GM18520 (cell line): ENCODE results near the gene MAGED4B.
"Not testable (repeated sequence)": the region's sequence is repeated elsewhere in the genome, so short reads cannot be mapped to it uniquely, and the experiment has no call there.

Experiments used
- ATAC-seq: cut with Tn5 transposase; IDR thresholded peaks from one replicate; pipeline ENCODE4 v1.9.1; 2021; ENCODE audit not compliant: unreplicated experiment

The MAGED4B gene, protein sequence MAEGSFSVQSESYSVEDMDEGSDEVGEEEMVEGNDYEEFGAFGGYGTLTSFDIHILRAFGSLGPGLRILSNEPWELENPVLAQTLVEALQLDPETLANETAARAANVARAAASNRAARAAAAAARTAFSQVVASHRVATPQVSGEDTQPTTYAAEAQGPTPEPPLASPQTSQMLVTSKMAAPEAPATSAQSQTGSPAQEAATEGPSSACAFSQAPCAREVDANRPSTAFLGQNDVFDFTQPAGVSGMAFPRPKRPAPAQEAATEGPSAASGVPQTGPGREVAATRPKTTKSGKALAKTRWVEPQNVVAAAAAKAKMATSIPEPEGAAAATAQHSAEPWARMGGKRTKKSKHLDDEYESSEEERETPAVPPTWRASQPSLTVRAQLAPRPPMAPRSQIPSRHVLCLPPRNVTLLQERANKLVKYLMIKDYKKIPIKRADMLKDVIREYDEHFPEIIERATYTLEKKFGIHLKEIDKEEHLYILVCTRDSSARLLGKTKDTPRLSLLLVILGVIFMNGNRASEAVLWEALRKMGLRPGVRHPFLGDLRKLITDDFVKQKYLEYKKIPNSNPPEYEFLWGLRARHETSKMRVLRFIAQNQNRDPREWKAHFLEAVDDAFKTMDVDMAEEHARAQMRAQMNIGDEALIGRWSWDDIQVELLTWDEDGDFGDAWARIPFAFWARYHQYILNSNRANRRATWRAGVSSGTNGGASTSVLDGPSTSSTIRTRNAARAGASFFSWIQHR

GRCh38 chrX:52068666-52069640, at the start of gene MAGED4B:
Gene MAGED4B, minus strand, starts transcription at chrX:52069183. Its CDS starts 1,011 bp downstream, at chrX:52068172.
- not testable (repeated sequence) for ATAC-seq

DNA sequence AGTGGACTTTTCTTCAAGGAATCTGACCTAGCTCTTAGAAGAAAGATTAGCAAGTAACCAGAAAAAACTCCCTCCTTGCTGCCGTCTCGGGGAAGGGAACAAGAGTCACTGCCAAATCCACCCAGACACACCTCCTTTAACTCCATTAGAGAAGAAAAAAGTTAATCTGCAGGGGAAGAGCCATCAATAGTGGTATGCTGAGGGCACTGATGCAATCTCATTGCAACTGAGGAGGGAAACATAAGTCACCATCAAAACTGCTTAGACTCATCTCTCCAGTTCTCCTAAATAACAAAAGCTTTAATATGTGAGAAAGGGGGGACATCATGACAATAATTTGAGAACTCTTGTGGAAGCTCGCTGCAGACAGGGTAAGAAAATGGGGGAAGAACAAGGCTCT, 49.3 kb upstream of the MAGED4B start:
- ATAC-seq = no peak

DNA sequence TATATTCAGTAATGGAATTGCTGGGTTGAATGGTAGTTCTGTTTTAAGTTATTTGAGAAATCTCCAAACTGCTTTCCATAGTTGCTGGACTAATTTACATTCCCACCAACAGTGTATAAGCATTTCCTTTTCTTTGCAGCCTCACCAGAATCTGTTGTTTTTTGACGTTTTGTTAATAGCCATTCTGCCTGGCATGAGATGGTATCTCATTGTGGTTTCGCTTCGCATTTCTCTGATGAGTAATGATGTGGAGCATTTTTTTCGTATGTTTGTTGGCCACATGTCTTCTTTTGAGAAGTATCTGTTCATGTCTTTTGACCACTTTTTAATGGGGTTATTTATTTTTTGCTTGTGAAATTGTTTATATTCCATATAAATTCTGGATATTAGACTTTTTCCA, 13.6 kb upstream of the MAGED4B start:
- ATAC-seq = no peak

GRCh38 chrX:52078131-52078530, 9.1 kb upstream of the MAGED4B start:
- no peak for ATAC-seq

GRCh38 chrX:52042288-52042687, 26.7 kb downstream of the MAGED4B start:
- ATAC-seq = not testable (repeated sequence)

DNA sequence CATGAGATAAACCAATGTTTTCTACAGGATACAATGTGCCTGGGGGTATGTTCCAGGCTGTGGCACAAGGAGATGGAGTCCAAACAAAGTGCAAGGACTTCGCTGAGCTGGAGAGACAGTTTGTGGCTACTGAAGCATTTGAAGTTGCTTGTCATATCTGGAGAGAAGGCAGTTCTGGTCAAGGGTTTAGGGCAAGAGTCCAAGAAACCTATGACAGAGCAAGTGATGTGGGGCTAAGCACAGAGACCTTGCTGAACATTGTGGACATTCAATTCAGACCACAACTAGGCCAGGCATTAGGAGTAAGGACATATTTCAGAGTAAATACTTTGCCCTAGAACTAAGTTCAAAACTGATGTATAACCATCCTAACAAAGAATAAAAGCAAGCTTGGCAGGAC, 34.8 kb downstream of the MAGED4B start:
- ATAC-seq = no peak

DNA sequence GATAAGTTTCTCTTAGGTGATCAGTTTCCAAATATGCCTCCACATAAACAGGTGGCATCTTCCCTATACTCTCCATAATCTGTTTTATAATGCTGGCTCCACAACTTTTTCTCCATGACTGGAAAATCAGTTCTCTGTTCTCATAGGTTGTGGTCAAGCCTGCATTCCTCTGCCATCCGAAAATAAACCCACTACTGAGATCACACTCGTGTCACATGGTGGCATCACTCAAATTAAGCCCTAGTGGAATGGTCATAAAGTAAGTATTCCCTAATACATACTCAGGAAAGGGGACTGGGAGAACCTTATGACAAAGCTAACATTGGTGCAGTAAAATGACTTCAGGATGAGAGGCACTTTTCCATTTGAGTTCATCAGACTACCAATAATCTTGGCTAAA, 37.6 kb downstream of the MAGED4B start:
- no peak for ATAC-seq

DNA sequence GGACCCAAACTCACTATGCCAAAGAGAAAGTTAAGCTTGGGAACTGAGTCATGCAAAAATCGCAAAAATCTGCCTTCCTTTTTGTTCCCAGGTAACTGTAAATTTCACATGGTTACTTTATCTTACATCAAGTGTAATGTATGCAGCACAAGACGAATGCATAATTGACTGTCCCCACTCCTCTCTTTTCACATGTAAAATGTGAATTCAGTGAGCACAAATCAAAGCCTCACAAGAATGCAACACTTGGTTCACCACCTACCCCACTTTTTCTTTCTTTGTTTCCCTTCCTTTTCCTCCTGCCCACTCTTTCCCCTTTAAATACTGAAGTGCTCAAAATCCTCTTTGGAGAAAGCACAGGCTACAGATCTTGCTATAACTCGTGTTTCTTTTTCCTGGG, 53.2 kb downstream of the MAGED4B start:
- ATAC-seq = no peak
